Activated CD8-positive, alpha-beta T cell treated with anti-CD3 and anti-CD28 coated beads for 36 hours (primary cell): ENCODE measurements around the gene DUSP22. TPM values are rescaled to one million over a fixed set of nuclear protein-coding genes. Genes with fewer than 3 reads are reported as not detected.

Experiments used
- ATAC-seq: fragments of 200-7000 bp; cut with Tn5 transposase; one replicate; pipeline ENCODE4 v1.10.0; 2021; ENCODE audit warnings: mild to moderate bottlenecking, moderate library complexity
- CTCF ChIA-PET: fragments of 350-600 bp; sonication (Branson Sonifier 250); formaldehyde crosslinking; loops from one replicate; lab custom pipeline; 2021; ENCODE audit warnings: antibody characterized with exemption; lab: Charles Lee
- POLR2A ChIA-PET: fragments of 350-600 bp; sonication (Branson Sonifier 250); formaldehyde crosslinking; loops from one replicate; lab custom pipeline; 2021; ENCODE audit warnings: antibody characterized with exemption; lab: Charles Lee
- DNase-seq: peaks from one replicate; pipeline ENCODE4 v3.0.0-alpha.2; 2020
- H3K27ac Mint-ChIP-seq: one replicate; pipeline ENCODE4 v1.8.0; 2021; ENCODE audit warnings: mild to moderate bottlenecking, mixed read lengths
- H3K27me3 Mint-ChIP-seq: one replicate; pipeline ENCODE4 v1.8.0; 2021; ENCODE audit warnings: mixed read lengths
- H3K36me3 Mint-ChIP-seq: one replicate; pipeline ENCODE4 v1.8.0; 2021; ENCODE audit warnings: low read depth, mixed read lengths
- H3K4me1 Mint-ChIP-seq: one replicate; pipeline ENCODE4 v1.8.0; 2021; ENCODE audit warnings: low read depth, mixed read lengths
- H3K4me3 Mint-ChIP-seq: one replicate; pipeline ENCODE4 v1.8.0; 2021; ENCODE audit warnings: mild to moderate bottlenecking, moderate library complexity, mixed read lengths
- H3K9me3 Mint-ChIP-seq: one replicate; pipeline ENCODE4 v1.8.0; 2021; ENCODE audit warnings: mixed read lengths
- intact Hi-C: fragments of 100-400 bp; cut with micrococcal nuclease; formaldehyde crosslinking; loops from one replicate; pipeline ENCODE4 v1.10.0; 2022
- total RNA-seq, 2 experiments: library from RNA; stranded (reverse); gene quantifications; one replicate each; pipeline ENCODE4 v1.2.3, GENCODE V29; 2021
- TF ChIP-seq, protein P1 (sequence below): fragments of 200-600 bp; IDR thresholded peaks from one replicate; pipeline ENCODE4 v1.8.0; 2022; ENCODE audit warnings: antibody characterized with exemption, mild to moderate bottlenecking

Gene DUSP22
- total RNA-seq, 2 experiments from 2014 or later = 32.5 to 34.2 TPM

DNA sequence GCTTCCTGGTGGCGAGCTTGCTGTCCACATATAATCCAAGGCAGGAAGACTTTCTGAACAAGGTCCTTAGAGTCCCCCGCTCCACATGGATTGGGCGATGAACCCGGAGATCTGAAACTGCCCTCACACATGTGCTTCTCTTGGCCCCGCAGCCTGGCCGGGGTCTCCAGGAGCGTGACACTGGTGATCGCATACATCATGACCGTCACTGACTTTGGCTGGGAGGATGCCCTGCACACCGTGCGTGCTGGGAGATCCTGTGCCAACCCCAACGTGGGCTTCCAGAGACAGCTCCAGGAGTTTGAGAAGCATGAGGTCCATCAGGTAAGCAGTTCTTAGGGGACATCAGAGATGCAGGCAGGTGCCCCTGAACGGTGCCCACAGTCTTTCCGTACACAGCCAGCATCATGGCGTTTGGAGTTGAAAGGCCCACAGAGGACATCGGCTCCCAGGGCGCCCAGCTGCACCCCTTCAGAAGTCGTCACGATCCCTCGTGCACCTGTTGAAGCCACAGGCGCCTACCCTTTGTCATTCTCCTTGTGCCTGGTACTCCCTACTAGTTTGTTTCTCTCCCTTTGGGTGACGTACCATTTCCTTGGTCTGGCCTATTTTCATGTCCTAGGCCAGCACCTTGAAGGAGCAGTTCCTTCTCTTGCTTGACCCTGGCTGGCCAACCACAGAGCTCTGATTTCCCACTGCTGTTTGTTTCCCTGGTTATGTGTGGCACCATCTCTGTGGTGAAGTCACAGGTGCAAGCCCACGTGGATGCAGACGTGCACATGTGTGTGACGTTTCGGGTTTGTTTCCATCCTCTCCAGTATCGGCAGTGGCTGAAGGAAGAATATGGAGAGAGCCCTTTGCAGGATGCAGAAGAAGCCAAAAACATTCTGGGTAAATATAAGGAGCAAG, 55.9 kb downstream of the DUSP22 start:
- ATAC-seq = no peak
- Mint-ChIP-seq H3K27me3 (no peaks in the 10 kb centered on the region), H3K27ac (no peak overlapping the region), H3K4me1 (no peaks in the 10 kb centered on the region), H3K9me3 (no peaks in the 10 kb centered on the region), H3K36me3 (peaks cover 13% of the 10 kb centered on the region), H3K4me3 (no peak overlapping the region)
- ChIA-PET POLR2A (interaction anchor here (0.6 kb wide), 1 partner anchor 319 kb away, joined by 3 read pairs; no protein-coding TSS in a partner anchor), CTCF (no interaction called here)
- intact Hi-C loops = no loop called here
- TF ChIP-seq, protein P1, sequence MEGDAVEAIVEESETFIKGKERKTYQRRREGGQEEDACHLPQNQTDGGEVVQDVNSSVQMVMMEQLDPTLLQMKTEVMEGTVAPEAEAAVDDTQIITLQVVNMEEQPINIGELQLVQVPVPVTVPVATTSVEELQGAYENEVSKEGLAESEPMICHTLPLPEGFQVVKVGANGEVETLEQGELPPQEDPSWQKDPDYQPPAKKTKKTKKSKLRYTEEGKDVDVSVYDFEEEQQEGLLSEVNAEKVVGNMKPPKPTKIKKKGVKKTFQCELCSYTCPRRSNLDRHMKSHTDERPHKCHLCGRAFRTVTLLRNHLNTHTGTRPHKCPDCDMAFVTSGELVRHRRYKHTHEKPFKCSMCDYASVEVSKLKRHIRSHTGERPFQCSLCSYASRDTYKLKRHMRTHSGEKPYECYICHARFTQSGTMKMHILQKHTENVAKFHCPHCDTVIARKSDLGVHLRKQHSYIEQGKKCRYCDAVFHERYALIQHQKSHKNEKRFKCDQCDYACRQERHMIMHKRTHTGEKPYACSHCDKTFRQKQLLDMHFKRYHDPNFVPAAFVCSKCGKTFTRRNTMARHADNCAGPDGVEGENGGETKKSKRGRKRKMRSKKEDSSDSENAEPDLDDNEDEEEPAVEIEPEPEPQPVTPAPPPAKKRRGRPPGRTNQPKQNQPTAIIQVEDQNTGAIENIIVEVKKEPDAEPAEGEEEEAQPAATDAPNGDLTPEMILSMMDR = no peak
- DNase-seq = no peak

DNA sequence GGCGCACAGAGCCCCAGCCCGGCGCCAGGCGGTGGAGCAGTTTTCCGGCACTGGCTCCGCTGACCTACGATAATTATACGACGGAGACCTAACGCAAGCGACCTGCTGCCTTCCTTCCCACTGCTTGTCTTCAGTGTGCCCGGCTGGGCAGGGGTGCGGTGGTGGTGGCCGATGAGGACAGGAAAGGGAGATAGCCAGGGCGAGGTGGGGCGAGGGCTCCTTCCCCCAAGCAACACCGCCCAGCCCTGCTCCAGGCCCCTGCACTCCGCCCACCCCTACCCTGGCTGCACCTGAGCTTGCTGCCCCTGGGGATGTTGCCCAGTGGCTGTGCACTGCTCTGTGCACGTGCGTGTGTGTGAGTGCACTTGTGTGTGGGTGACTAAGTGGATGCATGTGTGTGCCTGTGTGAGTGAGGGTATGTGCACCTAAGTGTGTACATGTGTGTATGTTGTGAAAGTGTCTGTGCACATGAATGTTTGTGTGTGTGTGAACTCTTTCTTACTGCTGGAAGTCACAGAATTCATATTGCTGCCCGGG, 56.6 kb downstream of the DUSP22 start:
- ChIA-PET POLR2A (interaction anchor here (0.8 to 1.2 kb wide), 2 partner anchors 9 to 11 kb away, joined by 3 to 5 read pairs; no protein-coding TSS in a partner anchor), CTCF (interaction anchor here (1.4 to 1.7 kb wide), 3 partner anchors 10 to 160 kb away, joined by 4 to 8 read pairs (median 4); no protein-coding TSS in a partner anchor)
- DNase-seq = no peak
- TF ChIP-seq, protein P1 = no peak
- H3K27ac Mint-ChIP-seq = no peak overlapping the region
- H3K36me3 Mint-ChIP-seq = peaks cover 13% of the 10 kb centered on the region
- no peak overlapping the region for H3K4me3 Mint-ChIP-seq
- ATAC-seq = no peak
- intact Hi-C loops = no loop called here
- H3K4me1 Mint-ChIP-seq = no peaks in the 10 kb centered on the region
- H3K9me3 Mint-ChIP-seq = no peaks in the 10 kb centered on the region
- H3K27me3 Mint-ChIP-seq = no peaks in the 10 kb centered on the region

DNA sequence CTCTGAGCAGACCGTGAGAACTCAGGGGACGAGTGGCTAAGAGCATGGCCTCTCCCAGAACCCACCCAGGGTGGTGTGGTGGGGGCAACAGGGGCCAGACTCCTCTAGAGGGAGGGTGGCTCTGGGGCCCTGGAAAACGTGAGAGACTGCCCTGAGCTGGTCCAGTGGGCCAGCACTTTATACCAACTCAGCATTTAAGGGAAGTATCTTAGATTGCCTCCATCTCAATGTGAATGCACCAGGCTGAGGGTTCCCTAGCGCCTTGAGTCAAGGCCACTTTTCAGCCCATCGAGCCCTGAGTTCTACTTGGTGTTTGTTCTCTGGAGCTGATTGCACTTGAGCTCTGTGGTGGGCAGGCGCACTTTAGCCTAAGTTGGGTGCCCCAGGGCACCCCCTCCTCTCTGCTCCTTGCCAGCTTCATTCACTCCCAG, 57.2 kb downstream of the DUSP22 start:
- Mint-ChIP-seq H3K4me3 (no peak overlapping the region), H3K27ac (no peak overlapping the region), H3K4me1 (no peaks in the 10 kb centered on the region), H3K9me3 (no peaks in the 10 kb centered on the region), H3K36me3 (peaks cover 13% of the 10 kb centered on the region), H3K27me3 (no peaks in the 10 kb centered on the region)
- ATAC-seq (no peak), DNase-seq (no peak)
- CTCF ChIA-PET = interaction anchor here (1.0 to 2.8 kb wide), 5 partner anchors 9 to 244 kb away, joined by 3 to 10 read pairs (median 4); no protein-coding TSS in a partner anchor
- intact Hi-C loops = no loop called here
- POLR2A ChIA-PET = interaction anchor here (0.8 to 1.2 kb wide), 3 partner anchors 10 to 47 kb away, joined by 3 to 5 read pairs (median 3); no protein-coding TSS in a partner anchor
- TF ChIP-seq, protein P1 = no peak

- ATAC-seq = no peak
- no peak for DNase-seq
- Mint-ChIP-seq H3K4me1 (no peaks in the 10 kb centered on the region), H3K36me3 (peaks cover 13% of the 10 kb centered on the region), H3K27me3 (no peaks in the 10 kb centered on the region), H3K4me3 (no peak overlapping the region), H3K9me3 (no peaks in the 10 kb centered on the region), H3K27ac (no peak overlapping the region)
- ChIA-PET POLR2A (interaction anchor here (0.8 kb wide), 1 partner anchor 48 kb away, joined by 3 read pairs; no protein-coding TSS in a partner anchor), CTCF (interaction anchor here (1.0 to 2.8 kb wide), 5 partner anchors 10 to 243 kb away, joined by 3 to 10 read pairs (median 4); no protein-coding TSS in a partner anchor)
- TF ChIP-seq, protein P1 = no peak
- intact Hi-C loops = no loop called here
Measured at GRCh38 chr6:350371-350770, 58.1 kb downstream of the DUSP22 start.
